NCI-H446 (cell line): ENCODE results near the gene RTCB.
A peak's percentile ranks its signal among the peaks of the same experiment; 100 is the strongest.
"Not testable (repeated sequence)": the region's sequence is repeated elsewhere in the genome, so short reads cannot be mapped to it uniquely, and the experiment has no call there.

Source experiments
- DNase-seq, 2 experiments: peaks; one replicate each; lab custom pipeline; 2025; lab: John Stamatoyannopoulos, UW

RTCB gene

GRCh38 chr22:32389685-32390084, 22.4 kb downstream of the RTCB start:
- peak in 1 of 2 experiments; percentile 2 for DNase-seq

- DNase-seq: no peak
Measured at GRCh38 chr22:32385681-32386080, 26.4 kb downstream of the RTCB start.

GRCh38 chr22:32380991-32381390, 31.1 kb downstream of the RTCB start:
- DNase-seq: no peak

DNA sequence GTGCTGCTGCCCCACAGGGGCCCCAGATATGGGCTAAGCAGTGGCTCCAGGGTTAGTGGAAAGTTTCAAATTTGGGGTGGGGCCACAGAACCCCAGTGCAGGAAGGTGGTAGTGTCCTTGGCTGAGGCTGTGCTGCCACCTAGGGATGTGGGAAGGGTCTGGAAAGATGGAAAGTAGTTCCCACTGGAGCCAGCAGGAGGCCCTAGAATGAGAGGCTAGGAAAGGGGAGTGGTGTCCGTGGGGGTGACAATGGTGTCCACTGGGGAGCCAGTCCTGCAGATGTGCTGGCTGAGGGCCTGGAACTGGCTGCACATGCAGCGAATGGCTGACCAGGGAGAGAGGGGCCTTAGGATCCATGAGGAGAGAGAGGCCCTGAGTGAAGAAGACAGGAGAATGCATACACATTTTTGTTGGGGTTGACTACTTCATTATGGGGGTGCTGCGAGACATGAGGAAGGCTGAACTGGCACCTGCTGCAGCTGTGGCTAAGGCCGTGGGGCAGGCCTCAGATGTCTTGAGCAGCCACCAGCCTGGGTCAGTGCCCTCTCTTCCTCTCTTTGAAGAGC, 33.3 kb downstream of the RTCB start:
- DNase-seq: peak; percentile 22 to 46

DNA sequence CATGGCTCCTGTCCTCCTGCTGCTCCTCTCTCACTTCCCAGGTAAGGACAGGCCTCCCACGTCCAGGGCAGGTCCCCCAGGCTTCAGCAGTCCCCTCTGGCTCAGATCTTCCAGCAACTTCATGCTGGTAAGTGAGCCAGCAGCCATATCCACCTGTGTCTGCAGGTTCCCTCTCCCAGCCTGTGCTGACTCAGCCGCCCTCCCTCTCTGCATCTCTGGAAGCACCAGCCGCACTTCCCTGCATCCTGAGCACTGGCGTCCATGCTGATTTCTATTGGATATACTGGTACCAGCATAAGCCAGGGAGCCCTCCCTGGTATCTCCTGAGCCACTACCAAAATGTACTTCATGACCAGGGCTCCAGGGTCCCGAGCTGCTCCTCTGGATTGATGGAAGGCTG, 35.4 kb downstream of the RTCB start:
- DNase-seq: no peak

DNA sequence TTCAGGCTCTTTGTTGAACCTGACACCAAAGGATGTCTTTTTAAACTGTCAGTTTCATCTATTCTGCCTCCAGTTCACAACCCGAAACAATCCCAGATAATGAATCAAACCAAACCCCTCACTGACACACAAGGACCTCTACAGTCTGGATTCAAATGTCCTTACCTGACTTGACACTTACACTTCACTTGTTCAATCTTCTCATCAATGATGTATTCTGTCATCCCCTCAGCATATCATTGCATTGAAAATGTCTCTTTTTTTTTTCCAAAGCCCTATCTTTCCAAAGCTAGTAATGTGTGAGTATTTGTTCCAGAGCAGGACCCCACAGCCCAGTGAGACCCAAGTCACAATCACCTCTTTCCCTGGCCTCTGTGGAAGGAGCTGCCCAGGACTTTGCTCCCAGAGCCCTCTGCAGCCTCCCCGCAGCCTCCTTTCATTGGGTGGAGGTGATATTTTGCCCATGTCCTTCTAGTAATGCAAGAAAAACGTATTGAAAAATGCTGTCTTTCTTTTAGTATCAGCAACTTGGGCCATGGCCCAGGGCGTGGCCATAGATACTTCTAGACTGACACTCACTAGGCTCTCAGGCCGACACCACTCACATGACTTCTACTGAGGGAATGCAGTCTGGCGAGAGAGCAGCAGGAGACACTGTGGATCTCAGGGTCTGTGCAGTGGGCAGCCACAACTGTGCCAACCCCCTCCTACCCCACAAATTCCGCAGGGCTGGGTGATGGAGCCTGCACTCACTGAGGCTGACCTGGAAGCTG, 36.2 kb downstream of the RTCB start:
- DNase-seq: no peak

DNA sequence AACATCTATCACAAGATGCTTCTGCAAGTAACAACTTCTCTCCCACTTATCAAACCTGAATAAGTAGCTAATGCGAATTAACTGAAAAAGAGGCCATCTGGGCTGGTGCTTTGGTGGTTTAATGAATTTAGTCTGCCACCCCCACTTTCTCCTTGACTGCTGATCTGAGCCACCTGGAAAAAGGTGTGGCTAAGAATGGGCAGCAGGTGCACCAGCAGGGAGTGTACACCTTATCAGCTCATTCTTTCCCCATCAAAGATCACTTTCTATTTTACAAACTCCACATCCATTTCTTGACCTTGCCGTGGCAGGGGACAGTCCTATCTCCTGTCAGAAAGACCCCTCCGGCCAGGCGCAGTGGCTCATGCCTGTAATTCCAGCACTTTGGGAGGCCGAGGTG, 47.8 kb downstream of the RTCB start:
- no peak for DNase-seq

GRCh38 chr22:32361257-32361656, 50.8 kb downstream of the RTCB start:
- no peak for DNase-seq

DNA sequence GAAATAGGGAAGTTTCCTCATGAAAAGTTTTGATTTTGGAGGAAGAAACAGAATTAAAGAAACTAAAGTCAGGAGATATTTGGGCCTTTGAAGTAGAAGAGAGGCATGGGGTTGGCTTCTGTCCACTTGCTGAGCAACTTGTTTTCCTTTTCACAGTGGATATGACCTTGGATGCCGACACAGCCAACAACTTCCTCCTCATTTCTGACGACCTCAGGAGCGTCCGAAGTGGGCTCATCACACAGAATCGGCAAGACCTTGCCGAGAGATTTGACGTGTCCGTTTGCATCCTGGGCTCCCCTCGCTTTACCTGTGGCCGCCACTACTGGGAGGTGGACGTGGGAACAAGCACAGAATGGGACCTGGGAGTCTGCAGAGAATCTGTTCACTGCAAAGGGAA, 52.0 kb downstream of the RTCB start:
- DNase-seq: not testable (repeated sequence)

DNA sequence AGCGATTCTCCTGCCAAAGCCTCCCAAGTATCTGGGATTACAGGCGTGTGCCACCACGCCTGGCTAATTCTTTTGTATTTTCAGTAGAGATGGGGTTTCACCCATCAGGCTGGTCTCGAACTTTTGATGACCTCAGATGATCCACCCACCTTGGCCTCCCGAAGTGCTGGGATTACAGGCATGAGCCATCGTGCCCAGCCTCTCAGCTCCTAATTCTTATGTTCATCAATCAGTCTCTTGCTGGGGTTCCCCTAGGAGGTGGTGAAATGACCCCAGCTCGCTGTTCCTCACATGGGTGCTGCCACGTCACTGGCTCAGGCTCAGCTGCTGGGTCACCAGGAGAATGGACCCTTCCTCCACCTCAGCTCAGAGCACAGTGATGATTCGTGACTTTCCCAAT, 54.5 kb downstream of the RTCB start, which contains the start of gene RFPL3:
Gene RFPL3 (plus strand): TSS at position 301 of the 400 bp plus-strand sequence. CDS start 205 bp downstream, outside the sequence.
- DNase-seq: not testable (repeated sequence)

DNA sequence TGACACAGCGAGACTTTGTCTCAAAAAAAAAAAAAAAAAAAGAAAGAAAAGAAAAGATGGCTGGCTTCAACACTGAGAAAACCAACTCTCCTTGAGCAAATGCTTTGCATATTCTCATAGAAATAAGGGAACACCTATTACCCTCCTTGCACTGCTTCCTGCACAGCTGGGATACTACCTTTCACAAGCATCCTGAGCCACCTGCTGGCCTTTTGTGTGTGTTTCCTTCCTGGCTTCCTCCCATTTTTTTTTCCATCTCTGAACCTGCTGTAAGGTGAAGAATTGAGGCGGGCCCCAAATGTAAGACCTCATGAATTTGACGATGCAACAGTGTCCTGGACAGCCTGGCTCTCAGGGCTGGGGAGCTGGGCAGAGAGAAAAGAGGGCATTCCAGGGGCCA, 56.3 kb downstream of the RTCB start:
- DNase-seq: no peak

GRCh38 chr22:32354360-32355351, 57.4 kb downstream of the RTCB start:
- no peak for DNase-seq

DNA sequence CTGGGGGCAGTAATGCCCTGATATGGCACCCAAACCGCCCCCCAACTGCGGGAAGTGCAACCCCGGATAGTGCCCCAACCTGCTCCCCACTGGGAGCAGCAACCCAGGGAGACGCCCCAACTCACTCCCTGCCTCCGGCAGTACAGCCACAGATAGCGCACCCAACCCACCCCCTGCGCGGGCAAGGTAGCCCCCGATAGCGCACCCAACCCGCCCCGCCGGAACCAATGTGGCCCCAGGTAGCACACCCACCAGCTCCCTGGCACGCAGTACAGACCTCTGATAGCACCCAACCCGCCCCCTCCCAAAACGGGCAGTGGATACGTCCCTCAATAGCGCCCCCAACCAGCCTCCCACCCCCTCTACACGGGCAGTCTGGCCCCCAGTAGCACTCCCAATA, 58.2 kb downstream of the RTCB start:
- DNase-seq: no peak

- no peak for DNase-seq
Measured at GRCh38 chr22:32353292-32353691, 58.8 kb downstream of the RTCB start.

GRCh38 chr22:32352681-32353080, 59.4 kb downstream of the RTCB start:
- DNase-seq: peak in 1 of 2 experiments; percentile 55

- not testable (repeated sequence) for DNase-seq
Measured at GRCh38 chr22:32351875-32352274, 60.2 kb downstream of the RTCB start.

- peak; percentile 52 to 87 for DNase-seq
Measured at GRCh38 chr22:32348031-32348611, 63.9 kb downstream of the RTCB start.

DNA sequence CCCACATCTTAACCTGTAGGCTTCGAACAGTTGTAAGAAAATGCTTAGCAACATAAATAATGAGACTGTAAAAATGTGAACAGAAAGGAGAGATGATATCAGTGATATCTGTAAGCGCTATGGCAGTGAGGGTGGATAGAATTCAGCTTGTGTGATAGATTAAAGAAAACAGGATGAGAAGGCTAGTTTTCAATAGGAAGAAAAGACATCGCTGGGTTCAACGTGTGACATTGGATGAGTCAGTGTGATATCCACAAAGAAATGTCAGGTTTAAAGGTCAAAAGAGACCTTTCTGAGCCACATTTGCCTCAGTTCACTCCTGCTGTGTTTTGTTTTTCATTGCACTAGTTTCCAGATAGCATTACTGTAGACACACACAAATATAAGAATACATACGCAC, 68.1 kb downstream of the RTCB start:
- no peak for DNase-seq

DNA sequence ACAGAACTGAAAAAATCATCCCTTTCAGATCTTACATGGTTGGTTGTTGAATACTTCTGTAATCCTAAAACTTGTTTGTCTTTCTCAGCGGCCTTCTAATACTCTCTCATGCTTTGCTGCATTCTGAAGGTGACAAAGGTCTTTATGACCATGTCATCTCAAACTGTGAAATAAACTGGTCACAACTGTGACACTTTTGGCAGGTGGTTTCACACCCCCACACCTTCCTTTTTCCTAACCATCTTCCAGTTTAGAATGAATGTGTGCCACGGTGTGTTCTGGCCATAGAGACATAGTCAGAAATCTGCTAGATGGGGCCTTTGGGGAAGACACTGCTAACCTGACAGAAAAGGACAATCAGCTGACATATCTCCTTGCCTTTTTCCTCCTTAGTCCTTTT, 69.1 kb downstream of the RTCB start:
- no peak for DNase-seq

DNA sequence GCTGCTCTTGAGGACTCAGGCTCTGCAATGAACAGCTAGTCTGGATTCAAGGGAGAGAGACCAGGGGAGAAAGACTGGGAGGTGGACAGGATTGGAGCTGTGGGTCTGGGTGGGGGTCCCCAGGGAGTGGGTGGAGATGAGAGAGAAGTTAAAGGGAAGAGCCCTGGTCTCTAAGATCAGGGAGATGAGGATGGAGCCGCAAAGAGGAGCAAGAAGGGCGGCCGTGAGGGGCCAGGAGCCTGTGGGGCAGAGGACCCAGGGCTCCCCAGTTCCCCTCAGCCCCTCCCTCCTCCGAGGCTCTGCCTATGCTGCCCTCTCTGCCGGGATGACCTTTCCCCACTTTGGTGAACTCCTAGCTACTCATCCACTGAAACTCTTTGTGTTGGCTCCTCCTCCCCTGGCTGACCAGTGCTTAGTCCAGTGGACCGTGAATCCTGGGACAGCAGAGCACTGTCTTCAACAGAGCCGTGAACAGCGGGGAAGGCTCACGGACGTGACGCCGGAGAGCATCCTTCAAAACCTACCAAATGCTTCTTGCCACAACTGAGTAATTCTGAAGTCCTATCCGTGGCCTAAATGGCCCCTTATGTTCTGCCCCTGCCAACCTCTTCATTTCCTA, 70.8 kb downstream of the RTCB start:
- DNase-seq: no peak

DNA sequence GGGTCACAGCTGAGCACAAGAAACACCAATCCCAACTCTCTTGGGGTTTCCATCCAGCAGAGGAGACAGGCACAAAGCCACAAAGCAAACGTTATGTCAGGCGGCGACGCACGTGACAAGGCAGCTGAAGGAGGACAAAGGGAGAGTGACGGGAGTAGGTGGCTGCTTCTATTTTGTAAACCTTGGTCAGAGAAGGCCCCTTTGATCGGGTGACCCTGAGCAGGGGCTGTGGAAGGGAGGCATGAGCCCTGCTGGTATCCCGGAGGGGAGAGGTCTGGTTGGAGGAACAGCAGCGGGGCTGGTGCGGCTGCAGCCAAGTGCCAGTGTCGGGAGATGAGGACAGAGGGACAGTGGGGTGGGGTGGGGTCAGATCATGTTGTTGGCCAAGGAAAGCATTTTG, 71.6 kb downstream of the RTCB start:
- no peak for DNase-seq
